GM12878 (cell line): ENCODE measurements around the gene CCDC63. TPM values are rescaled to one million over a fixed set of nuclear protein-coding genes. Genes with fewer than 3 reads are reported as not detected.

Experiments
- ATAC-seq: fragments of 200-7000 bp; cut with Tn5 transposase; 3 replicates; pipeline ENCODE4 v1.9.1; 2020; ENCODE audit warnings: mild to moderate bottlenecking, moderate library complexity
- BruUV-seq: library from RNA; stranded (reverse); fragments of 400-500 nt; replicated peaks from 2 replicates; lab custom pipeline; 2021; lab: Mats Ljungman, UMichigan
- CTCF ChIA-PET: fragments of 300-600 bp; sonication (Branson Sonifier 250); formaldehyde crosslinking; extraction: SDS; loops from one replicate; lab custom pipeline; 2021; ENCODE audit warnings: inconsistent platforms; lab: Yijun Ruan, JAX
- POLR2A ChIA-PET: fragments of 350-600 bp; formaldehyde crosslinking; extraction: SDS; loops from one replicate; lab custom pipeline; 2021; ENCODE audit warnings: inconsistent platforms; lab: Charles Lee
- RAD21 ChIA-PET: fragments of 300-600 bp; sonication (Branson Sonifier 250); formaldehyde crosslinking; loops from one replicate; lab custom pipeline; 2023; ENCODE audit warnings: antibody characterized with exemption; ENCODE audit not compliant: unreplicated experiment; lab: Charles Lee
- SMC1A ChIA-PET: fragments of 300-600 bp; sonication (Branson Sonifier 250); formaldehyde crosslinking; loops from one replicate; lab custom pipeline; 2023; ENCODE audit not compliant: unreplicated experiment, uncharacterized antibody; lab: Charles Lee
- DNase-seq: peaks from one replicate; pipeline ENCODE4 v3.0.0-alpha.2; 2011; ENCODE audit warnings: low read depth, low spot score
- FAIRE-seq: peaks from 3 replicates; lab custom pipeline; 2011; peaks lifted over from hg19 to GRCh38; lab: Jason Lieb, UNC
- H2AFZ ChIP-seq: 2 replicates; pipeline ENCODE4 v1.6.0; 2011; ENCODE audit warnings: low read depth, low read length, control low read depth; ENCODE audit not compliant: control insufficient read depth
- H3K27ac ChIP-seq: 2 replicates; pipeline ENCODE4 v1.5.1; 2011; ENCODE audit warnings: control low read depth; ENCODE audit not compliant: control insufficient read depth, insufficient read depth
- H3K27me3 ChIP-seq, 2 experiments: replicated peaks in 1 of 2; 2 replicates each; pipeline versions ENCODE4 v1.6.0 to v1.6.1; 2011; ENCODE audit warnings: low read length in 1 of 2; ENCODE audit not compliant: control insufficient read depth in 2 of 2, insufficient read depth in 2 of 2
- H3K36me3 ChIP-seq, 2 experiments: 2 replicates each; pipeline ENCODE4 v1.5.1; 2011; ENCODE audit warnings: low read length in 1 of 2; ENCODE audit not compliant: control insufficient read depth in 2 of 2, insufficient read depth in 2 of 2
- H3K4me1 ChIP-seq: 2 replicates; pipeline ENCODE4 v1.6.1; 2011; ENCODE audit warnings: mild to moderate bottlenecking, low read length, moderate library complexity, mixed read lengths; ENCODE audit not compliant: control insufficient read depth, insufficient read depth
- H3K4me2 ChIP-seq: 2 replicates; pipeline ENCODE4 v1.6.0; 2011; ENCODE audit warnings: control low read depth; ENCODE audit not compliant: control insufficient read depth, insufficient read depth
- H3K4me3 ChIP-seq: fragments of 200-600 bp; sonication (generic); 2 replicates; pipeline ENCODE4 v1.5.1; 2016
- H3K79me2 ChIP-seq: 2 replicates; pipeline ENCODE4 v1.6.0; 2011; ENCODE audit warnings: low read length; ENCODE audit not compliant: control insufficient read depth, insufficient read depth
- H3K9ac ChIP-seq: 2 replicates; pipeline ENCODE4 v1.8.0; 2011; ENCODE audit warnings: low read length, control low read depth, mixed read lengths; ENCODE audit not compliant: control insufficient read depth, insufficient read depth
- H3K9me3 ChIP-seq: replicated peaks from 3 replicates; pipeline ENCODE4 v1.5.1; 2011; ENCODE audit warnings: mild to moderate bottlenecking, low read length; ENCODE audit not compliant: control insufficient read depth, insufficient read depth
- H4K20me1 ChIP-seq: 2 replicates; pipeline ENCODE4 v1.6.0; 2011; ENCODE audit not compliant: control insufficient read depth, insufficient read depth
- ATF7 ChIP-seq: fragments of 450-650 bp; IDR thresholded peaks from 2 replicates; pipeline ENCODE4 v1.6.1; 2016; ENCODE audit warnings: low read depth, mild to moderate bottlenecking
- BHLHE40 ChIP-seq, 2 experiments: fragments of 450-650 bp in 1 of 2; IDR thresholded peaks; 2 replicates each; pipeline ENCODE4 v1.6.1; 2011 to 2017; ENCODE audit warnings: low read depth in 2 of 2, borderline replicate concordance in 1 of 2, improper control_type of control experiment in 1 of 2, low read length in 1 of 2, mild to moderate bottlenecking in 1 of 2
- CEBPZ ChIP-seq: fragments of 150-350 bp; IDR thresholded peaks from 2 replicates; pipeline ENCODE4 v1.6.1; 2016; ENCODE audit warnings: low read depth, low read length
- DPF2 ChIP-seq: fragments of 450-650 bp; IDR thresholded peaks from 2 replicates; pipeline ENCODE4 v1.6.1; 2017; ENCODE audit warnings: mild to moderate bottlenecking
- EGR1 ChIP-seq, 2 experiments: IDR thresholded peaks; 1 replicate in 1 of 2; 2 replicates in 1 of 2; pipeline ENCODE4 v1.6.1; 2011 to 2012; ENCODE audit warnings: low read depth in 2 of 2, low read length in 2 of 2, borderline replicate concordance in 1 of 2, mild to moderate bottlenecking in 1 of 2, moderate library complexity in 1 of 2
- EP300 ChIP-seq, 2 experiments: fragments of 150-350 bp in 1 of 2; IDR thresholded peaks; 2 replicates each; pipeline ENCODE4 v1.6.1; 2011 to 2012; ENCODE audit warnings: low read depth in 2 of 2, low read length in 2 of 2, borderline replicate concordance in 1 of 2, improper control_type of control experiment in 1 of 2, inconsistent platforms in 1 of 2; ENCODE audit not compliant: control insufficient read depth in 1 of 2
- ETV6 ChIP-seq, 2 experiments: fragments of 450-650 bp in 1 of 2; IDR thresholded peaks in 1 of 2; conservative IDR thresholded peaks in 1 of 2; 2 replicates each; pipeline ENCODE4 v1.6.1; 2014; ENCODE audit warnings: antibody characterized with exemption in 1 of 2, borderline replicate concordance in 1 of 2, low read depth in 1 of 2, mild to moderate bottlenecking in 1 of 2, moderate library complexity in 1 of 2
- IRF3 ChIP-seq: fragments of 450-650 bp; IDR thresholded peaks from 2 replicates; pipeline ENCODE4 v1.6.1; 2014; ENCODE audit warnings: mild to moderate bottlenecking
- MEF2B ChIP-seq: fragments of 450-650 bp; IDR thresholded peaks from 2 replicates; pipeline ENCODE4 v1.6.1; 2018; ENCODE audit warnings: mild to moderate bottlenecking, moderate library complexity; ENCODE audit not compliant: partially characterized antibody, poor library complexity, severe bottlenecking
- NFXL1 ChIP-seq: fragments of 450-650 bp; IDR thresholded peaks from 2 replicates; pipeline ENCODE4 v1.6.1; 2017; ENCODE audit warnings: antibody characterized with exemption, mild to moderate bottlenecking, borderline replicate concordance
- POLR2A ChIP-seq: IDR thresholded peaks from 2 replicates; pipeline ENCODE4 v1.6.1; 2011; ENCODE audit warnings: low read depth, mild to moderate bottlenecking, low read length
- POLR2AphosphoS5 ChIP-seq: IDR thresholded peaks from 2 replicates; pipeline ENCODE4 v1.6.1; 2011; ENCODE audit warnings: mild to moderate bottlenecking, low read length, inconsistent platforms
- RB1 ChIP-seq: fragments of 450-650 bp; formaldehyde crosslinking; IDR thresholded peaks from 2 replicates; pipeline ENCODE4 v1.6.1; 2017; ENCODE audit warnings: mild to moderate bottlenecking, borderline replicate concordance
- TCF3 ChIP-seq: IDR thresholded peaks from 2 replicates; pipeline ENCODE4 v1.6.1; 2012; ENCODE audit warnings: low read depth, mild to moderate bottlenecking, low read length, borderline replicate concordance; ENCODE audit not compliant: insufficient read depth
- USF2 ChIP-seq: IDR thresholded peaks from 2 replicates; pipeline ENCODE4 v1.6.1; 2011; ENCODE audit warnings: low read depth, low read length, improper control_type of control experiment, borderline replicate concordance
- ZNF207 ChIP-seq: fragments of 450-650 bp; IDR thresholded peaks from 2 replicates; pipeline ENCODE4 v1.6.1; 2014; ENCODE audit warnings: antibody characterized with exemption, mild to moderate bottlenecking, borderline replicate concordance
- WGBS: methylation state at CpG from one replicate; pipeline ENCODE4 v1.1.6; 2016; ENCODE audit warnings: low lambda C conversion rate; ENCODE audit not compliant: insufficient replicate concordance, insufficient coverage; ENCODE audit errors: missing lambda C conversion rate; 5-methylcytosine and 5-hydroxymethylcytosine counted together
- in situ Hi-C: fragments of 300-500 bp; cut with MboI; formaldehyde crosslinking; loops from 9 replicates; pipeline ENCODE4 v1.14.3; 2018; ENCODE audit warnings: mixed read lengths
- intact Hi-C: fragments of 100-400 bp; cut with micrococcal nuclease; formaldehyde crosslinking; loops from one replicate; pipeline ENCODE4 v1.14.2; 2022; ENCODE audit not compliant: unreplicated experiment
- polyA plus RNA-seq, 11 experiments: library from polyadenylated mRNA; depleted of rRNA in 4 of 11; unstranded in 6 of 11; stranded (reverse) in 5 of 11; fragments of >200 nt; fragmentation: Nextera tagmentation in 4 of 11; fragmentation: Illumina TruSeq in 1 of 11; extraction: Ambion mirVana in 4 of 11; extraction: Trizol in 1 of 11; gene quantifications; 1 replicate in 1 of 11; 2 replicates in 10 of 11; pipeline versions ENCODE4 v1.2.1 to v1.2.3, GENCODE V29; 2011 to 2016; ENCODE audit warnings: inconsistent platforms in 2 of 11, missing spikeins in 2 of 11, low read depth in 1 of 11
- total RNA-seq, 4 experiments: library from RNA; depleted of rRNA in 3 of 4; stranded (reverse); fragments of >200 nt in 3 of 4; fragmentation: Illumina TruSeq in 1 of 4; extraction: Trizol in 1 of 4; gene quantifications; 2 replicates each; pipeline versions ENCODE4 v1.2.1 to v1.2.3, GENCODE V29; 2013 to 2021
- TF ChIP-seq, protein P1 (sequence below): IDR thresholded peaks from 2 replicates; pipeline ENCODE4 v1.6.1; 2011; ENCODE audit warnings: borderline replicate concordance, low read depth, mild to moderate bottlenecking, moderate library complexity, low read length; ENCODE audit not compliant: insufficient read depth, poor library complexity, severe bottlenecking

The CCDC63 gene
- total and polyA plus RNA-seq, 10 of the 15 experiments (the other 5 are each of a cell fraction or from before 2014, with no cell fraction given) = not detected

DNA sequence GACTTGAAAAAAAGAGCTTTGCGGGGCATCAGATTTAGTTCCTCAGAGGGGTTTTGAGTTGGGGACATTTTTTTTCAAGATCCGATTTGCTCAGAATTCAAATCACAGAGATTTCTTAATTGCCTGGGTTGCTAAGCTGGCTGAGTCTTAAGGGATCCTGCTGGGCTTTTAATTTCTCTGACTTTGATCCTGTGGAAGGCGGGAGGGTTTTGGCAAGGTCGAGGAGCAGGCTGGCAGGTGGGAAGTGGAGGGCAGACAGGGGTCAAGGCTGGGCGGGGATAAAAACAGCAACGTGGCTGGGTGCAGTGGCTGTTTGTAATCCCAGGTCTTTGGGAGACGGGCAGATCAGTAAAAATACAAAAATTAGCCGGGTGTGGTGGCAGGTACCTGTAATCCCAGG lies 33.5 kb upstream of the CCDC63 start:
- ATAC-seq (no peak), FAIRE-seq (no peak), DNase-seq (no peak)
- 53% methylated on average over 8 of the region's 8 CpGs for WGBS
- POLR2A ChIA-PET = no interaction called here
- Histone ChIP-seq H3K4me3 (no peak overlapping the region), H3K79me2 (no peaks in the 10 kb centered on the region), H3K9ac (no peak overlapping the region), H3K4me2 (no peak overlapping the region), H3K27me3 (no peaks in the 10 kb centered on the region; a peak in 1 of 4 replicates), H3K4me1 (no peaks in the 10 kb centered on the region), H3K9me3 (no peaks in the 10 kb centered on the region), H4K20me1 (no peaks in the 10 kb centered on the region), H2AFZ (no peak overlapping the region), H3K36me3 (no peaks in the 10 kb centered on the region), H3K27ac (no peak overlapping the region)
- in situ Hi-C loops = no loop called here
- intact Hi-C loops = no loop called here
- SMC1A ChIA-PET = no interaction called here
- no TSS peak for BruUV-seq
- CTCF ChIA-PET = no interaction called here
- TF ChIP-seq USF2 (no peak), IRF3 (no peak), ETV6 (conservative IDR thresholded peaks at IDR 0.05 in 1 of 2, IDR thresholded peaks at IDR 0.05 in 1 of 2; ENCODE audit: borderline replicate concordance in 1 of 2, low read depth in 1 of 2) (no peak), ATF7 (no peak), EP300 (IDR thresholded peaks at IDR 0.05; ENCODE audit: borderline replicate concordance in 1 of 2, control insufficient read depth in 1 of 2, low read depth in 2 of 2, low read length in 2 of 2) (no peak), BHLHE40 (IDR thresholded peaks at IDR 0.05; ENCODE audit: borderline replicate concordance in 1 of 2, low read depth in 2 of 2, low read length in 1 of 2) (no peak), DPF2 (no peak), POLR2AphosphoS5 (no peak), ZNF207 (no peak), POLR2A (no peak), TCF3 (no peak), CEBPZ (no peak), EGR1 (IDR thresholded peaks at IDR 0.05; ENCODE audit: borderline replicate concordance in 1 of 2, low read depth in 2 of 2, low read length in 2 of 2) (no peak), NFXL1 (no peak), RB1 (no peak), MEF2B (no peak)
- TF ChIP-seq, protein P1, sequence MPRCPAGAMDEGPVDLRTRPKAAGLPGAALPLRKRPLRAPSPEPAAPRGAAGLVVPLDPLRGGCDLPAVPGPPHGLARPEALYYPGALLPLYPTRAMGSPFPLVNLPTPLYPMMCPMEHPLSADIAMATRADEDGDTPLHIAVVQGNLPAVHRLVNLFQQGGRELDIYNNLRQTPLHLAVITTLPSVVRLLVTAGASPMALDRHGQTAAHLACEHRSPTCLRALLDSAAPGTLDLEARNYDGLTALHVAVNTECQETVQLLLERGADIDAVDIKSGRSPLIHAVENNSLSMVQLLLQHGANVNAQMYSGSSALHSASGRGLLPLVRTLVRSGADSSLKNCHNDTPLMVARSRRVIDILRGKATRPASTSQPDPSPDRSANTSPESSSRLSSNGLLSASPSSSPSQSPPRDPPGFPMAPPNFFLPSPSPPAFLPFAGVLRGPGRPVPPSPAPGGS = no peak
- RAD21 ChIA-PET = no interaction called here
